Progenitor cell of endocrine pancreas (in vitro differentiated cells): ENCODE results near the gene RETN. TPM values are rescaled to one million over a fixed set of nuclear protein-coding genes. Genes with fewer than 3 reads are reported as not detected.

ENCODE experiments used
- DNase-seq: peaks from one replicate; pipeline ENCODE4 v3.0.0; 2021; ENCODE audit warnings: low spot score; ENCODE audit not compliant: unreplicated experiment
- H3K27ac Mint-ChIP-seq: 2 replicates; pipeline ENCODE4 v1.8.0; 2021; ENCODE audit warnings: mild to moderate bottlenecking, moderate library complexity, mixed read lengths
- H3K27me3 Mint-ChIP-seq: 2 replicates; pipeline ENCODE4 v1.8.0; 2021; ENCODE audit warnings: mixed read lengths
- H3K36me3 Mint-ChIP-seq: 2 replicates; pipeline ENCODE4 v1.8.0; 2022; ENCODE audit warnings: mixed read lengths; ENCODE audit not compliant: insufficient read depth
- H3K4me1 Mint-ChIP-seq: 2 replicates; pipeline ENCODE4 v1.8.0; 2021; ENCODE audit warnings: low read depth, mixed read lengths
- H3K4me3 Mint-ChIP-seq: 2 replicates; pipeline ENCODE4 v1.8.0; 2021; ENCODE audit warnings: low read depth, mild to moderate bottlenecking, moderate library complexity, mixed read lengths
- H3K9me3 Mint-ChIP-seq: 2 replicates; pipeline ENCODE4 v1.8.0; 2021; ENCODE audit warnings: low read depth, mixed read lengths
- CTCF ChIP-seq: fragments of 200-600 bp; sonication (generic); IDR thresholded peaks from one replicate; pipeline ENCODE4 v1.5.0; 2021; ENCODE audit warnings: antibody characterized with exemption, mild to moderate bottlenecking; ENCODE audit not compliant: unreplicated experiment
- total RNA-seq: library from RNA; stranded (reverse); gene quantifications from 2 replicates; pipeline ENCODE4 v1.2.1, GENCODE V29; 2021

RETN gene
- total RNA-seq, 1 donor from 2014 or later = not detected

GRCh38 chr19:7648265-7649014 is 20.4 kb upstream of the RETN start:
- Mint-ChIP-seq H3K27ac (peak overlapping the region; percentile 64), H3K9me3 (no peaks in the 10 kb centered on the region), H3K4me3 (no peak overlapping the region), H3K27me3 (peaks cover 14% of the 10 kb centered on the region), H3K4me1 (peaks cover 6% of the 10 kb centered on the region), H3K36me3 (peaks cover 3% of the 10 kb centered on the region)
- no peak for DNase-seq
- TF ChIP-seq CTCF = no peak

- H3K27me3 Mint-ChIP-seq = peaks cover 22% of the 10 kb centered on the region
- no peak overlapping the region for H3K4me3 Mint-ChIP-seq
- H3K4me1 Mint-ChIP-seq = peaks cover 6% of the 10 kb centered on the region
- DNase-seq = no peak
- no peak overlapping the region for H3K27ac Mint-ChIP-seq
- H3K9me3 Mint-ChIP-seq = no peaks in the 10 kb centered on the region
- no peak for TF ChIP-seq CTCF
- peaks cover 3% of the 10 kb centered on the region for H3K36me3 Mint-ChIP-seq
Measured at GRCh38 chr19:7650148-7650547, 18.7 kb upstream of the RETN start.

GRCh38 chr19:7652061-7652641 is 16.7 kb upstream of the RETN start:
- peak overlapping the region; percentile 82 for H3K27ac Mint-ChIP-seq
- H3K36me3 Mint-ChIP-seq = no peaks in the 10 kb centered on the region
- peak; percentile 99 for TF ChIP-seq CTCF
- H3K4me1 Mint-ChIP-seq = peaks cover 6% of the 10 kb centered on the region
- H3K9me3 Mint-ChIP-seq = no peaks in the 10 kb centered on the region
- DNase-seq = peak; percentile 90
- H3K27me3 Mint-ChIP-seq = peaks cover 30% of the 10 kb centered on the region
- peak overlapping the region; percentile 59 for H3K4me3 Mint-ChIP-seq

- no peak overlapping the region for H3K4me3 Mint-ChIP-seq
- no peak overlapping the region for H3K27ac Mint-ChIP-seq
- no peaks in the 10 kb centered on the region for H3K9me3 Mint-ChIP-seq
- H3K36me3 Mint-ChIP-seq = no peaks in the 10 kb centered on the region
- no peak for TF ChIP-seq CTCF
- peaks cover 6% of the 10 kb centered on the region for H3K4me1 Mint-ChIP-seq
- DNase-seq = no peak
- H3K27me3 Mint-ChIP-seq = peaks cover 41% of the 10 kb centered on the region
Measured at GRCh38 chr19:7654401-7654800, 14.4 kb upstream of the RETN start.

GRCh38 chr19:7655581-7655980 is 13.3 kb upstream of the RETN start:
- no peak for DNase-seq
- TF ChIP-seq CTCF = no peak
- Mint-ChIP-seq H3K27me3 (peaks cover 43% of the 10 kb centered on the region), H3K27ac (no peak overlapping the region), H3K36me3 (no peaks in the 10 kb centered on the region), H3K9me3 (no peaks in the 10 kb centered on the region), H3K4me1 (peaks cover 6% of the 10 kb centered on the region), H3K4me3 (no peak overlapping the region)
